IPS-NIHi7 (cell line): ENCODE results near the gene CAMKK2.
"Not testable (repeated sequence)": the region's sequence is repeated elsewhere in the genome, so short reads cannot be mapped to it uniquely, and the experiment has no call there.

Experiments used
- DNase-seq: peaks from one replicate; pipeline ENCODE4 v3.0.0; 2012; ENCODE audit warnings: mixed read lengths; ENCODE audit errors: extremely low spot score

CAMKK2 gene

GRCh38 chr12:121298411-121298810 is 1.9 kb upstream of the CAMKK2 start:
- not testable (repeated sequence) for DNase-seq

- DNase-seq = peak; percentile 26
Observed at GRCh38 chr12:121297435-121297991, 1.0 kb upstream of the CAMKK2 start.

- peak; percentile 16 for DNase-seq
Observed at GRCh38 chr12:121295746-121296617, 527 bp downstream of the CAMKK2 start.

- DNase-seq = peak; percentile 17
Observed at GRCh38 chr12:121295116-121295745, 1.3 kb downstream of the CAMKK2 start.

GRCh38 chr12:121294151-121294889 is 2.2 kb downstream of the CAMKK2 start:
- no peak for DNase-seq

GRCh38 chr12:121293603-121294002 is 2.9 kb downstream of the CAMKK2 start:
- DNase-seq = no peak

GRCh38 chr12:121290410-121290809 is 6.1 kb downstream of the CAMKK2 start:
- no peak for DNase-seq

GRCh38 chr12:121289962-121290361 is 6.5 kb downstream of the CAMKK2 start:
- DNase-seq = no peak

- DNase-seq = no peak
Observed at GRCh38 chr12:121288986-121289385, 7.5 kb downstream of the CAMKK2 start.

- DNase-seq = no peak
Observed at GRCh38 chr12:121288158-121288845, 8.2 kb downstream of the CAMKK2 start.

GRCh38 chr12:121287267-121287954 is 9.1 kb downstream of the CAMKK2 start:
- no peak for DNase-seq

GRCh38 chr12:121285856-121286255 is 10.7 kb downstream of the CAMKK2 start:
- DNase-seq = no peak

GRCh38 chr12:121284551-121285390 is 11.7 kb downstream of the CAMKK2 start:
- DNase-seq = no peak

- DNase-seq = no peak
Observed at GRCh38 chr12:121283841-121284240, 12.7 kb downstream of the CAMKK2 start.

- DNase-seq = no peak
Observed at GRCh38 chr12:121283388-121283787, 13.1 kb downstream of the CAMKK2 start.

- not testable (repeated sequence) for DNase-seq
Observed at GRCh38 chr12:121282910-121283309, 13.6 kb downstream of the CAMKK2 start.

- no peak for DNase-seq
Observed at GRCh38 chr12:121282072-121282742, 14.3 kb downstream of the CAMKK2 start.

- not testable (repeated sequence) for DNase-seq
Observed at GRCh38 chr12:121281116-121281515, 15.4 kb downstream of the CAMKK2 start.

- not testable (repeated sequence) for DNase-seq
Observed at GRCh38 chr12:121280531-121280930, 16.0 kb downstream of the CAMKK2 start.
